CD4-positive, alpha-beta T cell treated with Interleukin-2 at 100 ng/mL for 4 hours (primary cell): ENCODE measurements around the gene VPS39.
A peak's percentile ranks its signal among the peaks of the same experiment; 100 is the strongest.
"Not testable (repeated sequence)": the region's sequence is repeated elsewhere in the genome, so short reads cannot be mapped to it uniquely, and the experiment has no call there.

Source experiments
- DNase-seq: peaks from one replicate; pipeline ENCODE4 v3.0.0-alpha.2; 2020; ENCODE audit warnings: low spot score

Gene VPS39, protein sequence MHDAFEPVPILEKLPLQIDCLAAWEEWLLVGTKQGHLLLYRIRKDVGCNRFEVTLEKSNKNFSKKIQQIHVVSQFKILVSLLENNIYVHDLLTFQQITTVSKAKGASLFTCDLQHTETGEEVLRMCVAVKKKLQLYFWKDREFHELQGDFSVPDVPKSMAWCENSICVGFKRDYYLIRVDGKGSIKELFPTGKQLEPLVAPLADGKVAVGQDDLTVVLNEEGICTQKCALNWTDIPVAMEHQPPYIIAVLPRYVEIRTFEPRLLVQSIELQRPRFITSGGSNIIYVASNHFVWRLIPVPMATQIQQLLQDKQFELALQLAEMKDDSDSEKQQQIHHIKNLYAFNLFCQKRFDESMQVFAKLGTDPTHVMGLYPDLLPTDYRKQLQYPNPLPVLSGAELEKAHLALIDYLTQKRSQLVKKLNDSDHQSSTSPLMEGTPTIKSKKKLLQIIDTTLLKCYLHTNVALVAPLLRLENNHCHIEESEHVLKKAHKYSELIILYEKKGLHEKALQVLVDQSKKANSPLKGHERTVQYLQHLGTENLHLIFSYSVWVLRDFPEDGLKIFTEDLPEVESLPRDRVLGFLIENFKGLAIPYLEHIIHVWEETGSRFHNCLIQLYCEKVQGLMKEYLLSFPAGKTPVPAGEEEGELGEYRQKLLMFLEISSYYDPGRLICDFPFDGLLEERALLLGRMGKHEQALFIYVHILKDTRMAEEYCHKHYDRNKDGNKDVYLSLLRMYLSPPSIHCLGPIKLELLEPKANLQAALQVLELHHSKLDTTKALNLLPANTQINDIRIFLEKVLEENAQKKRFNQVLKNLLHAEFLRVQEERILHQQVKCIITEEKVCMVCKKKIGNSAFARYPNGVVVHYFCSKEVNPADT

GRCh38 chr15:42207674-42208579, at the start of gene VPS39:
Gene VPS39 (minus strand): TSS chr15:42208304. CDS start chr15:42208153, 151 bp downstream.
- peak; percentile 83 for DNase-seq

- no peak for DNase-seq
Observed at GRCh38 chr15:42253300-42253699, 45.2 kb upstream of the VPS39 start.

GRCh38 chr15:42240823-42241222, 32.7 kb upstream of the VPS39 start:
- no peak for DNase-seq

DNA sequence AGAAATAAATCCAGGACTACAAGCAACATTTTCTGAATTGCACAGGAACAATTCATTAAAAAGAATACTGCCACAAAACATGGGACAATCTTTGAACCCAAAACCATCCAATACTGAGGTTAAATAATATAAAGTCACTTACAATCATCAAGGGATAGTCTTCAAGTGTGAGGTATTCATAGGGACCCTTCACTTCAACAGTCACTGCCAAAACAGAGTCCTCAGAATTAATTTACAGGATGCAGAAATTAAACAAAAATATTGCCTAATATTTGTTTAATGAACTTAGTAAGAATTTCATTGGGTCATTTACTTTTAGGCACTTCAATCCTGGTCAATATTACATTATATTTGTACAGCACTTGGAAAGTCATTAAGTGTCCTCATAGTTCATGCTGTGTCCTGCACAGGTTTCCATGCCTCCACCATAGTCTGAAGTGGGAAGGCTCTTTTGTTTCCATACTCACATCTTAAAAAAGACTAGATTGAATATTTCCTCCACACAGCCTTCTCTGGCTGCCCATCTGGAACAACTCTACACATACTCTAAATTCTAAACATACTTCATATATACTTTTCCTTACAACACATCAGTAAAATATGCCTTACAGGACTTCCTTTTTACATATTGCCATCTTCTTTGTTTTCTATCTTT, 31.6 kb upstream of the VPS39 start:
- DNase-seq, result no peak

DNA sequence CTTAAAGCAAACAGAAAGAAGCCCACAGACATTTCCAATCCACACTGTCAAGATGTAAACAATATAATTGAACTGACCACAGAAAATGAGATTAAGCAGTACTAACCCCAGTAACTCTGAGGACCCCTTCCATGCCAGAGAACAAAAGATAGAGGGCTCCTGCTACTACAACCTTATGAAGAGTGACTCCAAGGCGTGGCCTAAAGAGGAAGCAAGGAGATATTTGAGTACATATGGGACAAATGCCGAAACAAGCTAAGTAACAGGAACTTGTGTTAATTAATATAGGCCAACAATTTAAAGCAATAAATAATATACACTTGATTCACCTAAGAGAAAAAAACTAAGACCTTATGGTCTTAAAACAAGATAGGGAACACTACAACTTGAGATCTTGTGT, 25.0 kb upstream of the VPS39 start:
- no peak for DNase-seq

DNA sequence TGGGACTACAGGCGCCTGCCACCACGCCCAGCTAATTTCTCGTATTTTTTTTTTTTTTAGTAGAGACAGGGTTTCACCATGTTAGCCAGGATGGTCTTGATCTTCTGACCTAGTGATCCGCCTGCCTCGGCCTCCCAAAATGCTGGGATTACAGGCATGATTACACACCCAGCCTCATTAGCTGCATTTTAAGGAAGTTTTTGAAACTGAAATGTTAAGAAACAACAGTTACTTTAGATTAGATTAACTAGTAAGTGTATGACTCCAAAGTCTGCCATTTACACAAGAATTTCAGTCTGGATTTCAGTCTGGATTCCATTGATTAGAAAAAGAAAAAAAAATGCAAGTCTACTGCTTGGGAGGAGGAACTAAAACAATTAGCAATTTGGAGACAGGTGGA, 24.5 kb upstream of the VPS39 start:
- no peak for DNase-seq

DNA sequence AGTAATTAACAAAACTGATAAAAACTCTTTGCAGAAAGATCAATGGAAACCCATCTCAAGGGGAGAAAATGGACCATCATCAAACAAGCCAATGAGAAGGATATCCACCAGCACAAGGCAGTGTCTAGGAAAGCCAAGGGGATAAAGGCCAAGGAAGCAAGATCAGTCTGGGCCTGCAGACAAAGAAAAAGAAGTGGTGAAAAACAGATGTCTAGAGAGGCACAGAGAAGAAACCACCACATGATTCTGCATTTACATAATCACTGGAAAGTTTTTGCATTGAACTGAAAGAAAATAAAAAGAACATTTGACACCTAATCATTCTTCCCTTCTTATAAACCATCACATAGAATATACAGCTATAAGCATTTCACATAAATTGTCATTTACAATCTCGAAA, 23.0 kb upstream of the VPS39 start:
- DNase-seq, result no peak

DNA sequence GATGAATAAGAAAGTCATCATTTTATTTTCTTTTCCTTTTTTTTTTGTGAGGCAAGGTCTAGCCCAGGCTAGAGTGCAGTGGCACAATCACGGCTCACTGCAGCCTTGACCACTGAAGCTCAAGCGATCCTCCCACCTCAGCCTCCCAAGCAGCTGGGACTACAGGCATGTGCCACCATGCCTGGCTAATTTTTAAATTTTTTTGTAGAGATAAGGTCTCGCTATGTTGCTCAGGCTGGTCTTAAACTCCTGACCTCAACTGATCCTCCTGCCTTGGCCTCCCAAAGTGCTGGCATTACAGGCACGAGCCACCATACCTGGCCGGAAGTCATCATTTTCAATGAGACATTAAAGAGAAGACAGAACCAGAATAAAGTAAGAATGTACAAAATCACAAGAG, 20.9 kb upstream of the VPS39 start:
- DNase-seq, result not testable (repeated sequence)

DNA sequence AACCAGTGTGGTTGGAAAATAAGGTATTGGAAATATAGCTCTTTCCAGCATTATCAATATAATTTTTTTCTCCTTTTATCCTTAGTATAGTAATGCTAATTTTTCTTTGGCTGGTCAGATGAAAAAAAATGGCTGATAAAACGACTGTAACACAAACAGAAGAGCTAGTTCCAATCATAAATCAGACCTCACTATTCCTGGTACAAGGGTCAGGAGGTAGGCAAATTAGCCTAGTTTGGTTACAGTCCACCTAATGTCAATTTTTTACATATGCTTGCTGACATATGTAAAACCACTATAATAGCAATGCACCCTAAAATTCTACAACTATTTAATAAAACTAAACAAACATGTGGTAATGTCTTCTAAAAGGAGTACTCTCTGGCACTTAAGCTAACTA, 19.9 kb upstream of the VPS39 start:
- DNase-seq, result no peak

GRCh38 chr15:42226648-42227047, 18.5 kb upstream of the VPS39 start:
- no peak for DNase-seq

DNA sequence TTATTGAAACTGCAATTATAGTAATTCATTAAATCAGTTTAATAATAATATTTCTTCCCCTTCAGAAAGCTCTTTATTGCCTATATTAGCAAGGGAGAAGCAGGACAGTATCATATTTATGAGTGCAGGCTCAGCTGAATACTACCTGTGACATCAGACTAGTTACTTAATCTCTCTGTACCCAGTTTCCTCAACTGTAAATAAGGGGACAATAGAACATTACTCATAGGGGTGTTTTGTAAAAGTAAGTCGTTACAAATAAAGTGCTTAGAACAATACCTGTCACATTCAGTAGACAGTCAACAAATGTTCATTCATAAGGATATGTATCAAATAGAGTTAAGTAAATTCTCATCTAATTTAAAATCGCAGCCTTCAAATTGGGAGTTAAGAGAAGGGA, 12.1 kb upstream of the VPS39 start:
- no peak for DNase-seq

- DNase-seq, result no peak
Observed at GRCh38 chr15:42218953-42219592, 11.0 kb upstream of the VPS39 start.

DNA sequence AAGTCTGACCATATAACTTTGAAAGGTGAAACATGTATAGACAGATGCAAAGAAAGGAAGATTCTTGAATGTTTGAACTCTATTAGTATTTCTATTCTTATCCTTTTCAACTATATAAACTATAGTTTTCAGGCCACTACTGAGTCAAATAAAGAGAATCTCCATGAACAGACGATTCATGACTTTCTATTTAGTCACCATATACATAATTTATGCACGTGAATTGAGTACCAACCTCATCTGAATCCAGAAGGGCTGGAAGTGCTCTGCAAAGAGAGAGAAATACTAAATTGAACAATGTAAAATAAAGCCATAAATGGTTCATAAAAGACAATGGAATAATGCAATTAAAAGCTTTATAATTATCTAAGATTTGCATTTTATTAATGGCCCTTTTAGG, 9.5 kb upstream of the VPS39 start:
- no peak for DNase-seq

- no peak for DNase-seq
Observed at GRCh38 chr15:42215913-42216829, 8.1 kb upstream of the VPS39 start.

DNA sequence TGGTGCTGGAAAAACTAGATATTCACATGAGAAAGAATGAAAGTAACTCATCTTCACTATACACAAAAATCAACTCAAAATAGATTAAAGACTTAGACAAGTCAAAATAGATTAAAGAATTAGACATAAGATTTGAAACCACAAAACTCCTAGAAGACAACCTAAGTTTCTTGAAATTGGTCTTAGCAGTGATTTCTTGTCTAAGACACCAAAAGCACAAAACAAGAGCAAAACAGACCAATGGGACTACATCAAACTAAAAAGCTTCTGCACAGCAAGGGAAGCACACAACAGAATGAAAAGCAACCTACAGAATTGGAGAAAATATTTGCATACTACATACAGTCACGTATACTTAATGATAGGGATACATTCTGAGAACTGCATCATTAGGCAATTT, 6.5 kb upstream of the VPS39 start:
- DNase-seq, result no peak

GRCh38 chr15:42213511-42213910, 5.4 kb upstream of the VPS39 start:
- no peak for DNase-seq

GRCh38 chr15:42210696-42211095, 2.6 kb upstream of the VPS39 start:
- DNase-seq, result no peak

GRCh38 chr15:42206406-42206805, 1.7 kb downstream of the VPS39 start:
- no peak for DNase-seq

DNA sequence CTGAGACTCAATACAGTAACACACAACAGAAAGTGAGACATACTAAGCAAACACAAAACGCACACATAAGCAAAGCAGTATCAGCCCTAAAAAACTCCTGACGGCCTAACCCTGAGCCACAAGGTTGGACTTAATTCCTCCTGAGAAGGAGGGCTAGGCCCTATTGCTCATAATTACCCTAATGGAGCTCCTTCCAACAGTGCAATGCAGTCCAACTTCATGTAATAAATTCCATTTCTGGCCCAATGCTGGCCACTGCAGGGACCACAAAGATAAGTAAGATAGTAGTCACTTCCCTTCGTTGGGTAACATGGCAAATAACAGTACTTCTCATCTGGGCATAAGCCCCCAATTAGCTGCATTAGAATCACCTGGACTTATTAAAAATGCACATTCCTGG, 4.2 kb downstream of the VPS39 start:
- no peak for DNase-seq

- no peak for DNase-seq
Observed at GRCh38 chr15:42202653-42203052, 5.5 kb downstream of the VPS39 start.
